Transverse colon (tissue), 4 donors: ENCODE results near the gene TBC1D9. TPM values are rescaled to one million over a fixed set of nuclear protein-coding genes. Genes with fewer than 3 reads are reported as not detected.

Experiments used
- DNase-seq: peaks from one replicate; pipeline ENCODE4 v3.0.0-alpha.2; 2019
- H3K27ac ChIP-seq, 4 donors: fragments of 200-600 bp; sonication (generic); 2 replicates each; pipeline ENCODE4 v1.5.1; 2016 to 2018; ENCODE audit warnings: inconsistent platforms in 4 of 4
- H3K27me3 ChIP-seq: fragments of 200-600 bp; sonication (generic); 2 replicates; pipeline ENCODE4 v1.5.1; 2017; ENCODE audit warnings: inconsistent platforms
- H3K36me3 ChIP-seq, 4 donors: fragments of 200-600 bp; sonication (generic); 2 replicates each; pipeline ENCODE4 v1.5.1; 2017 to 2019; ENCODE audit warnings: inconsistent platforms in 4 of 4
- H3K4me1 ChIP-seq, 4 donors: fragments of 200-600 bp; sonication (generic); 2 replicates each; pipeline ENCODE4 v1.5.1; 2017 to 2020; ENCODE audit warnings: inconsistent platforms in 4 of 4
- H3K4me3 ChIP-seq, 4 donors: fragments of 200-600 bp; sonication (generic); 1 replicate in 1 of 4; 2 replicates in 3 of 4; pipeline versions ENCODE4 v1.5.1 to v1.6.1; 2017 to 2019; ENCODE audit warnings: inconsistent platforms in 4 of 4
- H3K9me3 ChIP-seq, 2 donors: fragments of 200-600 bp; sonication (generic); 2 replicates each; pipeline ENCODE4 v1.5.1; 2017 to 2019; ENCODE audit warnings: inconsistent platforms in 2 of 2
- EP300 ChIP-seq: sonication (generic); formaldehyde crosslinking; IDR thresholded peaks from one replicate; pipeline ENCODE4 v1.6.1; 2017; ENCODE audit warnings: antibody characterized with exemption, low read depth
- POLR2A ChIP-seq: fragments of 450-650 bp; IDR thresholded peaks from one replicate; pipeline ENCODE4 v1.6.1; 2016; ENCODE audit warnings: antibody characterized with exemption, mild to moderate bottlenecking, moderate library complexity
- POLR2AphosphoS5 ChIP-seq, 3 donors: sonication (generic); formaldehyde crosslinking; IDR thresholded peaks; one replicate each; pipeline ENCODE4 v1.6.1; 2016; ENCODE audit warnings: antibody characterized with exemption in 3 of 3
- WGBS, 2 donors: methylation state at CpG; one replicate each; pipeline ENCODE4 v1.1.5; 2018; ENCODE audit warnings: low coverage in 1 of 2; 5-methylcytosine and 5-hydroxymethylcytosine counted together
- in situ Hi-C, 4 donors: fragments of 200-750 bp; cut with MboI; loops; one replicate each; pipeline versions ENCODE4 v1.15.0 to v1.15.1; 2017; ENCODE audit warnings: low sequenced_read_pairs in 3 of 4, low pct_ligation_motif_present in 1 of 4, low pct_unique_long_range_greater_than_20kb in 1 of 4
- intact Hi-C: fragments of 100-400 bp; cut with DNase I; formaldehyde crosslinking; loops from one replicate; pipeline ENCODE4 v1.15.1; 2023; ENCODE audit warnings: low total_unique reads
- small RNA-seq, 4 donors: library from RNA; depleted of rRNA; stranded (forward); fragments of <200 nt; gene quantifications; one replicate each; pipeline ENCODE3, GENCODE V24; 2016
- total RNA-seq, 4 donors: library from RNA; depleted of rRNA; stranded (reverse); fragments of >200 nt; gene quantifications; one replicate each; pipeline ENCODE4 v1.1.0, GENCODE V29; 2016
- TF ChIP-seq, protein P1 (sequence below), 5 experiments: fragments of 200-600 bp in 3 of 5; fragments of 450-650 bp in 2 of 5; sonication (generic) in 3 of 5; IDR thresholded peaks; 1 replicate in 2 of 5; 2 replicates in 3 of 5; pipeline ENCODE4 v1.5.1; 2016 to 2017; ENCODE audit warnings: antibody characterized with exemption in 5 of 5, inconsistent platforms in 3 of 5, mild to moderate bottlenecking in 2 of 5, moderate library complexity in 1 of 5

The TBC1D9 gene
- total RNA-seq, 4 donors from 2014 or later, result 8.2 to 21.4 (median 16.3) TPM

DNA sequence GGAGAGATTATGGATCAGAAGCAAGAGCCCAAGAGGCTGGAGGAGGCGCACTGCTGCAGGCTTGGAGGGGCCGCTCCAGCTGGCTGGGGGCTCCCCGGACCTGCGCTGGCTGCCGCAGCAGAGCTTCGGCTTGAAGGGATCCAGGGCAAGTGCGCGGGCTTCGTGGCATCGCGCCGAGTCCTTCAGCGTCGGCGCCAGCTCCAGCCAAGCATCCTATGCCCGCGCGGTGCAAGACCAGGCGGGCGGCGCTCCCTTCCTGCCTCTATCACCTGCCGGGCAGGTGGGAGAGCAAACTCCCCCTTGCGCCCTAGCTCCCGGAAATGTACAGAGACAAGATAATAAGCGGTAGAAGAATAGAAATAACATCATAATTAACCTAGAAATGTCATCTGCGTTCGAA, 176.9 kb downstream of the TBC1D9 start:
- intact Hi-C loops (no loop called here), in situ Hi-C loops (loop anchor here in 1 of 4 donors (25.0 kb wide), 1 partner anchor 283 kb away; no protein-coding TSS in a partner anchor)
- no peak overlapping the region for H3K4me3 ChIP-seq
- no peaks in the 10 kb centered on the region for H3K36me3 ChIP-seq
- TF ChIP-seq, protein P1, sequence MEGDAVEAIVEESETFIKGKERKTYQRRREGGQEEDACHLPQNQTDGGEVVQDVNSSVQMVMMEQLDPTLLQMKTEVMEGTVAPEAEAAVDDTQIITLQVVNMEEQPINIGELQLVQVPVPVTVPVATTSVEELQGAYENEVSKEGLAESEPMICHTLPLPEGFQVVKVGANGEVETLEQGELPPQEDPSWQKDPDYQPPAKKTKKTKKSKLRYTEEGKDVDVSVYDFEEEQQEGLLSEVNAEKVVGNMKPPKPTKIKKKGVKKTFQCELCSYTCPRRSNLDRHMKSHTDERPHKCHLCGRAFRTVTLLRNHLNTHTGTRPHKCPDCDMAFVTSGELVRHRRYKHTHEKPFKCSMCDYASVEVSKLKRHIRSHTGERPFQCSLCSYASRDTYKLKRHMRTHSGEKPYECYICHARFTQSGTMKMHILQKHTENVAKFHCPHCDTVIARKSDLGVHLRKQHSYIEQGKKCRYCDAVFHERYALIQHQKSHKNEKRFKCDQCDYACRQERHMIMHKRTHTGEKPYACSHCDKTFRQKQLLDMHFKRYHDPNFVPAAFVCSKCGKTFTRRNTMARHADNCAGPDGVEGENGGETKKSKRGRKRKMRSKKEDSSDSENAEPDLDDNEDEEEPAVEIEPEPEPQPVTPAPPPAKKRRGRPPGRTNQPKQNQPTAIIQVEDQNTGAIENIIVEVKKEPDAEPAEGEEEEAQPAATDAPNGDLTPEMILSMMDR (IDR thresholded peaks at IDR 0.05), result no peak
- TF ChIP-seq EP300, result no peak
- no peak for TF ChIP-seq POLR2A
- no peak for TF ChIP-seq POLR2AphosphoS5 (IDR thresholded peaks at IDR 0.05)
- H3K27ac ChIP-seq, result no peak overlapping the region
- DNase-seq, result no peak
- H3K27me3 ChIP-seq, result peaks cover 50% of the 10 kb centered on the region
- H3K4me1 ChIP-seq, result peaks cover 0 to 5% (median 0%) of the 10 kb centered on the region in 4 donors
- 9% methylated on average over 27 of the region's 27 CpGs; no CpG with 5 or more reads in 1 of the 2 donors for WGBS, 2 donors
- H3K9me3 ChIP-seq, result peaks cover 0 to 2% of the 10 kb centered on the region in 2 donors

DNA sequence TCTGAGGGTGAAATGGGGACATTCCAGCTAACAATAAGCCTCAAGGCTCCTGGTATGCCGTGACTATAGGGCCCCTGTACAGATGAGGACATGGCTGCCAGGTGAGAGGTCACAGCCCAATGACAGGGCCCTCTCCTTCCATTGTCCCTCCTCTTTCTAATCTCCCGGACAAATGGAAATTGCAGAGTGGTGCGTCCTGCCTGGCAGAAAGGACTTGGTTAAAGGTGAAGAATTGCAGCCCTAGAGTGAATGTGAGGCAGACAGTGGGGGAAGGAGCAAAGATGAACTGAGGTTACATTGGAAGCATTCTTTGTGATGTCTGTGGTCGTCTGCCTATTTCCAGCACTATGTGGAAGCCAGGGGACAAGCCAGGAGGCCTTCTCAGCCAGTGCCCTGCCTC, 180.7 kb downstream of the TBC1D9 start:
- Histone ChIP-seq H3K4me1 (peaks cover 0 to 5% (median 0%) of the 10 kb centered on the region in 4 donors), H3K36me3 (no peaks in the 10 kb centered on the region), H3K27ac (no peak overlapping the region), H3K4me3 (no peak overlapping the region), H3K27me3 (peaks cover 67% of the 10 kb centered on the region), H3K9me3 (peaks cover 0 to 3% of the 10 kb centered on the region in 2 donors)
- WGBS, 2 donors, result 82 to 87% methylated on average over 3 to 4 of the region's 4 CpGs
- in situ Hi-C loops (loop anchor here in 1 of 4 donors (25.0 kb wide), 1 partner anchor 287 kb away; no protein-coding TSS in a partner anchor), intact Hi-C loops (no loop called here)
- TF ChIP-seq, protein P1 (IDR thresholded peaks at IDR 0.05), result no peak
- no peak for TF ChIP-seq POLR2AphosphoS5 (IDR thresholded peaks at IDR 0.05)
- no peak for TF ChIP-seq EP300
- TF ChIP-seq POLR2A, result no peak
- DNase-seq, result no peak

DNA sequence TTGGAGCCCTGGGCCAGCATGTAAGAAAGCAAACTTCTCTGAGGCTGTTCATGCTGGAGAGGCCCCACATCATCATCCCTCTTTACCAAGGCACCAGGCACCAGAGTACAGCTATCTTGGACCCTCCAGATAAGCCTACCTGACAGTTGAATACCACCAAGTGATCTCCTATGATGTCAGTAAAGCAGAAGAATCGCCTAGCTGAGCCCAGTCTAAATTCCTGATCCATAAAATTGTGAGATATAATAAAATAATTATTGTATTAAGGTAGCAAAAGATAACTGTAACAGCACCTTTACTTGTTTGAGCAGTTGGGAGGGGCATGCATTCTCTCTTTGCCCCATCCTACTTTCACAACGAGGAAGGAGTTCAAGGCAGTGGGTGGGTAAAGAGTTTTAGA, 184.6 kb downstream of the TBC1D9 start:
- Histone ChIP-seq H3K27ac (no peak overlapping the region), H3K27me3 (peaks cover 70% of the 10 kb centered on the region), H3K36me3 (no peaks in the 10 kb centered on the region), H3K9me3 (peaks cover 0 to 3% of the 10 kb centered on the region in 2 donors), H3K4me3 (no peak overlapping the region), H3K4me1 (peaks cover 3 to 19% (median 14%) of the 10 kb centered on the region in 4 donors)
- intact Hi-C loops, result no loop called here
- WGBS, 2 donors, result 77 to 100% methylated on average over 2 of the region's 2 CpGs
- TF ChIP-seq EP300, result no peak
- TF ChIP-seq, protein P1 (IDR thresholded peaks at IDR 0.05), result no peak
- in situ Hi-C loops, result no loop called here
- DNase-seq, result no peak

Small RNA genes within 50 kb of the gene (small RNA-seq; reads per million reads assigned to genes)
- 0 reads per million in 4 donors for gene AC108019.1
- 0 reads per million in 4 donors for gene RF00019
- 0 reads per million in 4 donors for gene RN7SL152P
- gene RNY1P14, result 0 reads per million in 4 donors

Other genes starting within 250 kb of the TBC1D9 start
- gene ELMOD2, start 232.2 kb downstream of the TBC1D9 start, total RNA-seq, result 100 to 1,000 TPM in 1 of 4 donors, 10 to 100 TPM in 2, 1 to 10 TPM in 1; 2.4 to 112 (median 35.4) TPM
- gene UCP1, start 187.4 kb downstream of the TBC1D9 start, total RNA-seq, result not detected